ENCODE results near the gene WDR13.
A peak's percentile ranks its signal among the peaks of the same experiment; 100 is the strongest.

Gene WDR13

DNA sequence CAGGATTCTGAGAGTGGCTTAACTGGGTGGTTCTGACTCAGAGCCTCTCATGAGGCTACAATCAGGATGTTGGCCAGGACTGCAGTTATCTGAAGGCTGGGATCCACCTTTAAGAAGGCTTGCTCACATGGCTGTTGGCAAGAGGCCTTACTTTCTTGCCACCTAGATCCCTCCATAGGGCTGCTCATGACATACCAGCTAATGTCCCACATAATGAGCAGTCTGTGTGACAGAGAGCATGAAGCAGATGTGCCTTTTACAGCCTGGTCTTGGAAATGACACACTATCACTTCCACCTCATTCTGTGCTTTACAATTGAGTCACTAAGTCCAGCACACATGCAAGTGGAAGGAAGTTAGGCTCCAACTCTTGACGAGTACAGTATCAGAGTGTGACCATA, 27.3 kb upstream of the WDR13 start:
- TF ChIP-seq, protein P1, sequence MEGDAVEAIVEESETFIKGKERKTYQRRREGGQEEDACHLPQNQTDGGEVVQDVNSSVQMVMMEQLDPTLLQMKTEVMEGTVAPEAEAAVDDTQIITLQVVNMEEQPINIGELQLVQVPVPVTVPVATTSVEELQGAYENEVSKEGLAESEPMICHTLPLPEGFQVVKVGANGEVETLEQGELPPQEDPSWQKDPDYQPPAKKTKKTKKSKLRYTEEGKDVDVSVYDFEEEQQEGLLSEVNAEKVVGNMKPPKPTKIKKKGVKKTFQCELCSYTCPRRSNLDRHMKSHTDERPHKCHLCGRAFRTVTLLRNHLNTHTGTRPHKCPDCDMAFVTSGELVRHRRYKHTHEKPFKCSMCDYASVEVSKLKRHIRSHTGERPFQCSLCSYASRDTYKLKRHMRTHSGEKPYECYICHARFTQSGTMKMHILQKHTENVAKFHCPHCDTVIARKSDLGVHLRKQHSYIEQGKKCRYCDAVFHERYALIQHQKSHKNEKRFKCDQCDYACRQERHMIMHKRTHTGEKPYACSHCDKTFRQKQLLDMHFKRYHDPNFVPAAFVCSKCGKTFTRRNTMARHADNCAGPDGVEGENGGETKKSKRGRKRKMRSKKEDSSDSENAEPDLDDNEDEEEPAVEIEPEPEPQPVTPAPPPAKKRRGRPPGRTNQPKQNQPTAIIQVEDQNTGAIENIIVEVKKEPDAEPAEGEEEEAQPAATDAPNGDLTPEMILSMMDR (IDR thresholded peaks at IDR 0.05; ENCODE audit: control insufficient read depth, extremely low read depth, insufficient read depth): no peak
- no peak for DNase-seq (ENCODE audit: low read depth)
- no peak overlapping the region for H3K4me3 ChIP-seq (ENCODE audit: low read depth, low read length)

GRCh38 chrX:48573690-48574269, 23.5 kb upstream of the WDR13 start:
- H3K4me3 ChIP-seq (ENCODE audit: low read depth, low read length): peak overlapping the region; percentile 91
- DNase-seq (ENCODE audit: low read depth): no peak
- TF ChIP-seq, protein P1 (IDR thresholded peaks at IDR 0.05; ENCODE audit: control insufficient read depth, extremely low read depth, insufficient read depth): no peak

DNA sequence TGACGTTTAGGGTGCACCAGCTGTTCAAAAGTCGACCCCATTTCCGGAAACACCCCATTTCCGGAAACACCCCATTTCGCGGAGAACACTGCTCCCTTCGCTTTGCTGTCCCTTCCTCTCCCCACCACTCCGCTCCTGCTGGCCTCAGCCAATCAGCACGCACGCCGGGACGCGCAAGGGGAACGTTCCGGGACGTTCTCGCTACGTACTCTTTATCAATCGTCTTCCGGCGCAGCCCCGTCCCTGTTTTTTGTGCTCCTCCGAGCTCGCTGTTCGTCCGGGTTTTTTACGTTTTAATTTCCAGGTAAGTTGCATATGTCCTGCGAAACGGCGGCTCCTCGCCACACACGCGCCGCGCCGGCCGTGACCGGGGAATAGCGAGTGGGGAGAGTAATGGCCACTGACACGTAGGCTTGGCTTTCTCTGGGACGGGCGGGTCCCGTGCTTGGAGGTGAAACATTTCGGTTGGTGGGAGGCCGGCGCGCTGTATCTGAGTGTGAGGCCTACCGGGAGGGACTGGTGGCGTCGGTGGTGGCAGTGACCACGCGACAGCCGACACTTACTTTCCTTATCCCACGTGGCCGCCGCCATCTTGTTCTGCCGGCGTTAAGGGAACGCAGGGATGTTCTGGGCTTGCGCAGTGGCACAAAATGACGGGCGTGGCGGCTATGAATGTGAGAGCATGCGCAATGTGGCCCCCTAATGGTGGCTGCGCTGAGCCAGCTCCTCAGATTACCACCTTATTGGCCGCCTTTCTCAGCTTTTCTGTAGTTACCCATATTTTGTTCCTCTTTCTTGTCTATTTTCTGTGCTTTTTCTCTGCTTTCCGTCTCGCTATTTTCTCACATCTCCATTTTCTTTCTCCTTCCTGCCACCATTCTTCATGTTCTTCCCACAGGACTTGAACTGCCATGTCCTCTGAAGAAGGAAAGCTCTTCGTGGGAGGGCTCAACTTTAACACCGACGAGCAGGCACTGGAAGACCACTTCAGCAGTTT, 22.7 kb upstream of the WDR13 start, which contains the start of gene RBM3:
Gene RBM3 (plus strand): TSS at position 215 of the 997 bp plus-strand sequence. CDS start 697 bp downstream, at position 912.
- TF ChIP-seq, protein P1 (IDR thresholded peaks at IDR 0.05; ENCODE audit: control insufficient read depth, extremely low read depth, insufficient read depth): peak; percentile 29
- H3K4me3 ChIP-seq (ENCODE audit: low read depth, low read length): peak within 1 kb of the TSS; percentile 91
- peak; percentile 69 for DNase-seq (ENCODE audit: low read depth)

DNA sequence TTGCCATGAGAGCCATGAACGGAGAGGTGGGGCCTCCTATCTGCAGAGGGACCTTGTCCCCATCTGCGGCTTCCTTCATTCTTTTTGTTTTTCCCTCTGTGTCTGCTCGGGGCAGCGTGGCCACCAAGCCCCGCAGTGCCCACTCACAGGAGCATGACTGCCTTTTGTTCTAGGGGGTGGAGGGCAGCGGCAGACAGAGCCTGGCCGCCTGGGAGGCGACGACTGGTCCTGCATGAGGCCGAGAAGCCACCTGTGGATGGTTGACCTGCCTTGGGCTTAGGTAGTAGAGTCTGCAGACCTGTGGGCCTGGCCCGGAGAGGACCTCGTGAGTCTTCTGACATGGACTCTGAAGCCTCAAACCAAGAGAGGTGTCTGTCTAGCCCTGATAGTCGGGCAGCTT, 21.6 kb upstream of the WDR13 start:
- TF ChIP-seq, protein P1 (IDR thresholded peaks at IDR 0.05; ENCODE audit: control insufficient read depth, extremely low read depth, insufficient read depth): no peak
- no peak for DNase-seq (ENCODE audit: low read depth)
- peak overlapping the region; percentile 91 for H3K4me3 ChIP-seq (ENCODE audit: low read depth, low read length)

DNA sequence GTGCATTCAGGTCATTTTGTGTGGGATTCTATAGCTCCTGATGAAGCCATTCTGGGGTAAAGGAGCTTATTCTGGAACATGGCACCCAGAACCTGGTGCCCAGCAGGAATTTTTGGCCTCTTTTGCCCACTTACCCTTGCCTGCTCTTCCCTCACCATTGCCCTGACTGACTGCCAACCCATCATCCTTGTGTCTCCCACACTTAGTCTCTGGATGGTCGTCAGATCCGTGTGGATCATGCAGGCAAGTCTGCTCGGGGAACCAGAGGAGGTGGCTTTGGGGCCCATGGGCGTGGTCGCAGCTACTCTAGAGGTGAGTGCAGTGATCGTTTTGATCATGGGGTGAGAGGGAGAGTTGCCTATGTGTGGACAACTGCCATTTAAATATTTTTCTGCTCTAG, 21.2 kb upstream of the WDR13 start:
- H3K4me3 ChIP-seq (ENCODE audit: low read depth, low read length): peak overlapping the region; percentile 91
- TF ChIP-seq, protein P1 (IDR thresholded peaks at IDR 0.05; ENCODE audit: control insufficient read depth, extremely low read depth, insufficient read depth): no peak
- no peak for DNase-seq (ENCODE audit: low read depth)

GRCh38 chrX:48578661-48579128, 18.6 kb upstream of the WDR13 start:
- TF ChIP-seq, protein P1 (IDR thresholded peaks at IDR 0.05; ENCODE audit: control insufficient read depth, extremely low read depth, insufficient read depth): no peak
- H3K4me3 ChIP-seq (ENCODE audit: low read depth, low read length): no peak overlapping the region
- DNase-seq (ENCODE audit: low read depth): no peak
